Peyer's patch (tissue), 4 donors: ENCODE results near the gene CCDC57.

Source experiments
- POLR2A ChIP-seq, 2 donors: fragments of 450-650 bp; IDR thresholded peaks; one replicate each; pipeline ENCODE4 v1.5.1; 2017; ENCODE audit warnings: antibody characterized with exemption in 2 of 2, mild to moderate bottlenecking in 2 of 2, moderate library complexity in 2 of 2
- TF ChIP-seq, protein P1 (sequence below), 6 experiments: fragments of 450-650 bp in 4 of 6; fragments of 200-600 bp in 2 of 6; sonication (generic) in 1 of 6; IDR thresholded peaks; one replicate each; pipeline ENCODE4 v1.5.1; 2017 to 2019; ENCODE audit warnings: antibody characterized with exemption in 6 of 6, mild to moderate bottlenecking in 3 of 6, moderate library complexity in 1 of 6

DNA sequence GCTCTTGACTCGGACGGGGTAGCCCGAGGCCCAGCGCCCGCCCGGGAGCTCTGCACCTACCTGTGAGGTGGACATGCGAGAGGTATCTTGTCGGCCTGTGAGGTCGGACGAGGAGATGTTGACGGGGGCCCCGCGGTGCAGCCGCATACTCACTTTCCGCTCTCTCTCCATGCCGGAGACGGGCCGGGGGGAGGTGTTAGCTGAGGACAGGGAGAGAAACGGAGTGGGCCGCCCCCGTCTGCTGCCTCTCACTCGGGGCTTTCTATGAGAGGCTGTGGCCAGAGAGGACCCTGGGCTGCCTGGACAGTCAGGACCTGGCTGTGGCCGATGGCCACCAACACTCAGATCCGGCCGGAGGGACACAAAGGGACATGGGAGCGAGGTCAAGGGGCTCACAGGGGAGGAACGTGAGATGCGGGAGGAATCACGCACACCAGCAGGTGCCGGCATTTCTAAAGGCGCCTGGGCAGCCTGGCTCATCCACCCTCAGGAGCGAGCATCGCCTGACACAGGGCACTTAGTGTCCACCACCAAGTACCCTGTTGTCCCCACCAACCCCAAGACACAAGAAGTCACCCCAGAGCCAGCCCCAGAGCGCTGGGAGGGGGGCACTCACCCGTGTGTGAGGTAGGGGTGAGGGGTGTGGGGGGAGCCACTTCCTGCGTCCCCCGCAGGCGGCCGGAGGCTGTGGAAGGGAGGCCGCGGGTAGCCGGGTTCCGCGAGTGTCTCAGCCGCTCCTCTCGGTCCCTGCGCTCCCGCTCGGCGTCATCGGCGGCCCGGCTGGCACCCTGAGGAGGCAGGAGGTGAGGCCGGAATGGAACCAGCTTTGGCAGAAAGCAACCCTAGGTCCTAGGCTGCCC lies 36.4 kb upstream of the CCDC57 start:
- TF ChIP-seq, protein P1, sequence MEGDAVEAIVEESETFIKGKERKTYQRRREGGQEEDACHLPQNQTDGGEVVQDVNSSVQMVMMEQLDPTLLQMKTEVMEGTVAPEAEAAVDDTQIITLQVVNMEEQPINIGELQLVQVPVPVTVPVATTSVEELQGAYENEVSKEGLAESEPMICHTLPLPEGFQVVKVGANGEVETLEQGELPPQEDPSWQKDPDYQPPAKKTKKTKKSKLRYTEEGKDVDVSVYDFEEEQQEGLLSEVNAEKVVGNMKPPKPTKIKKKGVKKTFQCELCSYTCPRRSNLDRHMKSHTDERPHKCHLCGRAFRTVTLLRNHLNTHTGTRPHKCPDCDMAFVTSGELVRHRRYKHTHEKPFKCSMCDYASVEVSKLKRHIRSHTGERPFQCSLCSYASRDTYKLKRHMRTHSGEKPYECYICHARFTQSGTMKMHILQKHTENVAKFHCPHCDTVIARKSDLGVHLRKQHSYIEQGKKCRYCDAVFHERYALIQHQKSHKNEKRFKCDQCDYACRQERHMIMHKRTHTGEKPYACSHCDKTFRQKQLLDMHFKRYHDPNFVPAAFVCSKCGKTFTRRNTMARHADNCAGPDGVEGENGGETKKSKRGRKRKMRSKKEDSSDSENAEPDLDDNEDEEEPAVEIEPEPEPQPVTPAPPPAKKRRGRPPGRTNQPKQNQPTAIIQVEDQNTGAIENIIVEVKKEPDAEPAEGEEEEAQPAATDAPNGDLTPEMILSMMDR (IDR thresholded peaks at IDR 0.05) = no peak
- TF ChIP-seq POLR2A (IDR thresholded peaks at IDR 0.05) = no peak
